Measurements from ENCODE around the gene CYSRT1.
A peak's percentile ranks its signal among the peaks of the same experiment; 100 is the strongest.

Gene CYSRT1

GRCh38 chr9:137216188-137216965, 8.6 kb upstream of the CYSRT1 start:
- Mint-ChIP-seq H3K9me3 (no peaks in the 10 kb centered on the region), H3K27me3 (no peaks in the 10 kb centered on the region), H3K4me3 (no peak overlapping the region), H3K4me1 (no peaks in the 10 kb centered on the region), H3K36me3 (no peaks in the 10 kb centered on the region), H3K27ac (no peak overlapping the region)

- Mint-ChIP-seq H3K9me3 (no peaks in the 10 kb centered on the region), H3K27me3 (no peaks in the 10 kb centered on the region), H3K4me3 (no peak overlapping the region), H3K4me1 (no peaks in the 10 kb centered on the region), H3K27ac (no peak overlapping the region), H3K36me3 (no peaks in the 10 kb centered on the region)
Measured at GRCh38 chr9:137217276-137218211, 7.4 kb upstream of the CYSRT1 start.

DNA sequence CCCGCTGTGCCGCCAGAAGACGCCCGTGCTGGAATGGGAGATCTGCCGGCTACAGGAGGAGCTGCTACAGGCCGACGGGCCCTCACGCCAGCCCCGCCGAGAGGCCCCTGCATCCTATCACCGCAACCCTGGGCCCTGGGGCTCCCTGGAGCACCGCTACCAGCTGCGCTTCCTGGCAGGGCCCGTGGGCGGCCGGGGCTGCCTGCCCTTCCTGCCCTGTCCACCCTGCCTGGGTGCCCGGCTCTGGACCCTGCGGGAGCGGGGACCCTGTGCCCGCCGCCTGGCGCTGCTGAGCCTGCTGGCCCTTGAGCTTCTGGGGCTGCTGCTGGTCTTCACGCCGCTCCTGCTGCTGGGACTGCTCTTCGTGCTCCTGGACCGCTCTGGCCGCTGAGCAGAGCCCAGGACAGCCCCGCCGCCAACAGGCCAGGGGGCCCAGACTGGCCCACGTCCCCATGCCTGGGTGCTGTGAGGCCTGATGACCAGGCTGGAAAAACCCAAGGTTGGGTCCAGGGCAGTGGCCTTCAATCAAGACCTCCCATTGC, 6.7 kb upstream of the CYSRT1 start:
- no peaks in the 10 kb centered on the region for H3K27me3 Mint-ChIP-seq
- H3K27ac Mint-ChIP-seq, result no peak overlapping the region
- no peak overlapping the region for H3K4me3 Mint-ChIP-seq
- H3K36me3 Mint-ChIP-seq, result no peaks in the 10 kb centered on the region
- peaks cover 3% of the 10 kb centered on the region for H3K4me1 Mint-ChIP-seq
- H3K9me3 Mint-ChIP-seq, result no peaks in the 10 kb centered on the region

- H3K4me1 Mint-ChIP-seq, result peaks cover 3% of the 10 kb centered on the region
- no peaks in the 10 kb centered on the region for H3K9me3 Mint-ChIP-seq
- no peaks in the 10 kb centered on the region for H3K27me3 Mint-ChIP-seq
- H3K27ac Mint-ChIP-seq, result no peak overlapping the region
- no peaks in the 10 kb centered on the region for H3K36me3 Mint-ChIP-seq
- no peak overlapping the region for H3K4me3 Mint-ChIP-seq
Measured at GRCh38 chr9:137218754-137219271, 6.2 kb upstream of the CYSRT1 start.

GRCh38 chr9:137219757-137220316, 5.1 kb upstream of the CYSRT1 start:
- Mint-ChIP-seq H3K36me3 (no peaks in the 10 kb centered on the region), H3K27me3 (no peaks in the 10 kb centered on the region), H3K27ac (no peak overlapping the region), H3K9me3 (no peaks in the 10 kb centered on the region), H3K4me3 (no peak overlapping the region), H3K4me1 (peaks cover 3% of the 10 kb centered on the region)

GRCh38 chr9:137220317-137221094, 4.5 kb upstream of the CYSRT1 start:
- Mint-ChIP-seq H3K27me3 (no peaks in the 10 kb centered on the region), H3K4me3 (no peak overlapping the region), H3K9me3 (no peaks in the 10 kb centered on the region), H3K27ac (peak overlapping the region; percentile 72), H3K4me1 (peaks cover 3% of the 10 kb centered on the region), H3K36me3 (no peaks in the 10 kb centered on the region)

- no peak overlapping the region for H3K4me3 Mint-ChIP-seq
- H3K27ac Mint-ChIP-seq, result no peak overlapping the region
- H3K36me3 Mint-ChIP-seq, result no peaks in the 10 kb centered on the region
- H3K4me1 Mint-ChIP-seq, result peaks cover 3% of the 10 kb centered on the region
- H3K27me3 Mint-ChIP-seq, result no peaks in the 10 kb centered on the region
- no peaks in the 10 kb centered on the region for H3K9me3 Mint-ChIP-seq
Measured at GRCh38 chr9:137221095-137221505, 3.9 kb upstream of the CYSRT1 start.

DNA sequence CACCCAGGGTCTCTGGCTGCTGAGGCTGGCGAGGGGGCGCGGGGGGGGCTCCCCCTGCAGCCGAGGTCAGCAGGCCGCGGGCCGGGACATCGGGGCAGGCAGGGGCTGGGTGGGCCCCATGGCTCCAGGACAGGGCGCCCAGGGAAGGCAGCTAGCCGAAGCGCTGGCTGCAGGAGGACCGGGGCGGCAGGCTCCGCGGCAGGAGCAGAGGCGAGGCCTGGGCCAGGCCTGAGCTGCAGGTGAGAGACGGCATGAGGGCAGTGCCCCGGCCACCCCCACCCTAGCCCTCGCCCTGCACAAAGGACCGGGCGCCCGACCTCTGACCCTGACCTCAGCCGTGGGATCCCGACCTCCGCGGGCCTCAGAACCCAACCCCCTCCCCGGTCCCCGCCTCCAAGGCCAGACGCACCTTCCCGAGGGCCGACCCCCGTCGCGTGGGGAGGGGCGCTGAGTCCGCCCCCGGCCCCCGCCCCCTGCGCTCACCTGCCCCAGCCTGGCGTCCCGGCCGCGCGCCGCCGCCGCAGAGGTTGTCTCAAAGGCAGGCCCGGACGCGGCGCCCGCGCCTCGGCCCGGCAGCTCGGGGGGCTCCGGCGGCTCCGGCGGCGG, 3.4 kb upstream of the CYSRT1 start:
- Mint-ChIP-seq H3K36me3 (no peaks in the 10 kb centered on the region), H3K9me3 (no peaks in the 10 kb centered on the region), H3K27ac (no peak overlapping the region), H3K4me3 (no peak overlapping the region), H3K4me1 (peaks cover 3% of the 10 kb centered on the region), H3K27me3 (no peaks in the 10 kb centered on the region)

GRCh38 chr9:137222190-137223077, 2.5 kb upstream of the CYSRT1 start, which contains the start of gene RNF208:
Gene RNF208 (minus strand): TSS chr9:137222240. CDS start chr9:137221212, 1,028 bp downstream.
- Mint-ChIP-seq H3K27me3 (no peaks in the 10 kb centered on the region), H3K4me3 (peak within 1 kb of the TSS; percentile 82), H3K27ac (peak within 1 kb of the TSS; percentile 27), H3K36me3 (no peaks in the 10 kb centered on the region), H3K9me3 (no peaks in the 10 kb centered on the region), H3K4me1 (peaks cover 4% of the 10 kb centered on the region)

DNA sequence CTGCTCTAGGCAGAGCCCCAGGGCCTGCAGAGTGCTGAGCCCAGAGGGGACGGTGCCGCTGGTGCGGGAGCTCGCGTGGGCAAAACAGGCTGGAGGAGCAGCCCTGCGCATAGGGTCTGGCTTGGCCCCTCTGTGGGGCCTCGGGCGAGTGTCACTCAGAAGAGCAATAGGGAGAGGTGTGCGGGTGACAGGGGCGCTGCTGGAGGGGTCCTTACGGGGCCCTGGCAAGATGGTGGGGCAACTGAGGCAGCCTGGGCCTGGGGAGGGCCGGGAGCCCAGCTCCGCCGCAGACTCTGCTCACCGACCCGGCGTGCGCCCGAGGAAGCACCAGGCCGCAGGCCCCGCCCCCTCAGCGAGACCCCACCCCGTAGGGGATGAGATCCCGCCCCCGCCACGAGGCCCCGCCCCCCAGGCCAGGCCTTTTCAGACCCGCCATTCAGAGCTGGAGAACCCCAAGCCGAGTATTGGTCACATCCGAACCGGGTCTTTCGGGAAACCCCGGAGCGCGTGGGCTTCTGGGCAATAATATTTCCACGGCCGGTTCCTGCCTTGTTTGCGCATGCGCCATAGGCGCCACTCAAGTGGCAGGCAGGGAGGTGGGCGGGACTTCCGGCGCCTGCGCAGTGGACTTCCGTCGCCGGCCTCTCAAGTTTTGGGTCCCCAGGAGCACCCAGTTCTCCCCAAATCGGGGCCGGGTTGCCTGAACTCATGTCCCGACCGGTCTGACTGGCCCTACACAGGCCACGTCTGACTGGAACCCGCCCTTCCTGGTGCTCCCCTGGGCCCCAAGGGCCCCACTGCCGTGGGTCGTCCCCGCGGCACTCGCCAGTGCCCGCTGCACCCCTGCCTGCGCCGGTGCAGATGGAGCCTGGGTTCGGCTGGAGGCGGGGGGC, 1.6 kb upstream of the CYSRT1 start:
- Mint-ChIP-seq H3K27ac (peak overlapping the region; percentile 65), H3K27me3 (peaks cover 2% of the 10 kb centered on the region), H3K4me3 (peak overlapping the region; percentile 82), H3K36me3 (no peaks in the 10 kb centered on the region), H3K9me3 (no peaks in the 10 kb centered on the region), H3K4me1 (peaks cover 8% of the 10 kb centered on the region)

GRCh38 chr9:137225699-137226331, 841 bp downstream of the CYSRT1 start:
- no peak overlapping the region for H3K27ac Mint-ChIP-seq
- peaks cover 8% of the 10 kb centered on the region for H3K4me1 Mint-ChIP-seq
- H3K27me3 Mint-ChIP-seq, result peaks cover 2% of the 10 kb centered on the region
- no peaks in the 10 kb centered on the region for H3K9me3 Mint-ChIP-seq
- H3K4me3 Mint-ChIP-seq, result no peak overlapping the region
- H3K36me3 Mint-ChIP-seq, result no peaks in the 10 kb centered on the region

- Mint-ChIP-seq H3K9me3 (no peaks in the 10 kb centered on the region), H3K4me3 (no peak overlapping the region), H3K36me3 (no peaks in the 10 kb centered on the region), H3K27ac (no peak overlapping the region), H3K27me3 (peaks cover 2% of the 10 kb centered on the region), H3K4me1 (peaks cover 8% of the 10 kb centered on the region)
Measured at GRCh38 chr9:137226338-137227053, 1.5 kb downstream of the CYSRT1 start.
